Measurements from ENCODE around the gene PTDSS2. TPM values are rescaled to one million over a fixed set of nuclear protein-coding genes. Genes with fewer than 3 reads are reported as not detected.

The PTDSS2 gene
- total and polyA plus RNA-seq, 2 of the 13 experiments (the other 11 are each of a cell fraction or from before 2014, with no cell fraction given) = 21.7 to 26.4 TPM

GRCh38 chr11:449889-450808 is at the start of gene PTDSS2 (continued):
- TF ChIP-seq ZNF260 (CRISPR knock-in tag; IDR thresholded peaks at IDR 0.05; ENCODE audit: borderline replicate concordance, low read depth) = no peak
- TF ChIP-seq ZNF343 (CRISPR knock-in tag; IDR thresholded peaks at IDR 0.05) = peak; percentile 54; the same call in 1 of the 2 replicates
- no peak for TF ChIP-seq HOXA5 (CRISPR knock-in tag; IDR thresholded peaks at IDR 0.05)
- no peak for TF ChIP-seq SNAI1 (CRISPR knock-in tag; IDR thresholded peaks at IDR 0.05; ENCODE audit: borderline replicate concordance)
- no peak for TF ChIP-seq ZNF761 (CRISPR knock-in tag; conservative IDR thresholded peaks at IDR 0.05)
- no peak; the same call in 1 of the 2 replicates for TF ChIP-seq ZNF609 (CRISPR knock-in tag; IDR thresholded peaks at IDR 0.05; ENCODE audit: borderline replicate concordance)
- no peak for TF ChIP-seq ZNF550 (CRISPR knock-in tag; IDR thresholded peaks at IDR 0.05; ENCODE audit: borderline replicate concordance)
- TF ChIP-seq TMF1 (CRISPR knock-in tag; IDR thresholded peaks at IDR 0.05; ENCODE audit: low read depth) = no peak
- TF ChIP-seq SALL1 (CRISPR knock-in tag; IDR thresholded peaks at IDR 0.05) = peak; percentile 73; the same call in 1 of the 2 replicates
- TF ChIP-seq HOXA3 (CRISPR knock-in tag; IDR thresholded peaks at IDR 0.05) = peak; percentile 96
- no peak for TF ChIP-seq CCAR2 (optimal IDR thresholded peaks at IDR 0.05; ENCODE audit: low read depth, low read length)
- TF ChIP-seq ZNF430 (CRISPR knock-in tag; IDR thresholded peaks at IDR 0.05) = no peak
- TF ChIP-seq ZFP36L2 (CRISPR knock-in tag; IDR thresholded peaks at IDR 0.05) = no peak
- TF ChIP-seq ATF3 (CRISPR knock-in tag; IDR thresholded peaks at IDR 0.05) = peak; percentile 17; the same call in 1 of the 2 replicates
- peak; percentile 72; the same call in 1 of the 2 replicates for TF ChIP-seq RFXAP (CRISPR knock-in tag; IDR thresholded peaks at IDR 0.05; ENCODE audit: borderline replicate concordance)
- peak; percentile 53; the same call in 1 of the 2 replicates for TF ChIP-seq IRF1 (CRISPR knock-in tag; IDR thresholded peaks at IDR 0.05; ENCODE audit: low read depth)
